Measurements from ENCODE around the gene MCOLN1. TPM values are rescaled to one million over a fixed set of nuclear protein-coding genes. Genes with fewer than 3 reads are reported as not detected.

MCOLN1 gene
- total RNA-seq, 1 experiment from 2014 or later, result 6.8 TPM

DNA sequence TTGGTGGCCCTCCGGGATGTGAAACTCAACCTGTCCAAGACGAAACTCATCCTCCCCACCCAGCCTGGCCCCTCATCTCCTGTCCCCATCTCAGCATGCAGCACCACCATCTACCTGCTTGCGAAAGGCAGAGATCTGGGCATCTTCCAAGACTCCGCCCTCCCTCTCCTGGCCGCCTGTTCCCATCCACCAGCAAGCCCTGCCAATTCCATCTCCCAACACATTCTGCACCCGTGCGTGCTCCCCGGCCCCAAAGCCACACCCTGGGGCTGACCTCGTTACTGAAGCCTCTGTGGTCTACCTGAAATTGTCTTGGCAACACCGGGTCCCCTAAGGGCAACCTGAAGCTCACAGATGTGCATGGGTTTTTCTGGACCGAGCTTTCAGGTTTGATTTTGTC is 60.0 kb downstream of the MCOLN1 start:
- peak; percentile 28 for DNase-seq
- no peak overlapping the region for H3K4me3 ChIP-seq (ENCODE audit: insufficient read depth, low read depth, low read length)
- no peaks in the 10 kb centered on the region for H3K36me3 ChIP-seq (replicated peaks; ENCODE audit: control insufficient read depth, insufficient read depth, low read length)
- H3K27me3 ChIP-seq (ENCODE audit: control insufficient read depth, insufficient read depth, low read length), result peaks cover 3% of the 10 kb centered on the region; the same call in 1 of the 2 replicates

Other genes with a start within 250 kb of the MCOLN1 start
- gene INSR, start 228.2 kb upstream of the MCOLN1 start, total RNA-seq (2014; rRNA removed; shearing (Covaris generic)), result 10.0 and 13.6 TPM in 2 replicates
- 48.3 and 50.5 TPM in 2 replicates for gene ARHGEF18, start 173.7 kb upstream of the MCOLN1 start, total RNA-seq (2014; rRNA removed; shearing (Covaris generic))
- 2.4 and 3.5 TPM in 2 replicates for gene PEX11G, start 33.6 kb upstream of the MCOLN1 start, total RNA-seq (2014; rRNA removed; shearing (Covaris generic))
- 52.1 and 54.8 TPM in 2 replicates for gene ZNF358, start 6.5 kb upstream of the MCOLN1 start, total RNA-seq (2014; rRNA removed; shearing (Covaris generic))
- 87.4 and 114 TPM in 2 replicates for gene PNPLA6, start 13.1 kb downstream of the MCOLN1 start, total RNA-seq (2014; rRNA removed; shearing (Covaris generic))
- 7.3 and 8.2 TPM in 2 replicates for gene CAMSAP3, start 73.2 kb downstream of the MCOLN1 start, total RNA-seq (2014; rRNA removed; shearing (Covaris generic))
- gene XAB2, start 106.9 kb downstream of the MCOLN1 start, total RNA-seq (2014; rRNA removed; shearing (Covaris generic)), result 79.6 and 81.1 TPM in 2 replicates
- gene PET100, start 107.2 kb downstream of the MCOLN1 start, total RNA-seq (2014; rRNA removed; shearing (Covaris generic)), result 24.0 and 27.7 TPM in 2 replicates
- not detected in 2 replicates for gene PCP2, start 111.1 kb downstream of the MCOLN1 start, total RNA-seq (2014; rRNA removed; shearing (Covaris generic))
- gene STXBP2, start 114.5 kb downstream of the MCOLN1 start, total RNA-seq (2014; rRNA removed; shearing (Covaris generic)), result 17.3 and 25.9 TPM in 2 replicates
- not detected in 2 replicates for gene RETN, start 146.4 kb downstream of the MCOLN1 start, total RNA-seq (2014; rRNA removed; shearing (Covaris generic))
- gene MCEMP1, start 154.5 kb downstream of the MCOLN1 start, total RNA-seq (2014; rRNA removed; shearing (Covaris generic)), result not detected in 2 replicates
- gene TRAPPC5, start 158.2 kb downstream of the MCOLN1 start, total RNA-seq (2014; rRNA removed; shearing (Covaris generic)), result 92.2 and 137 TPM in 2 replicates
- gene FCER2, start 179.5 kb downstream of the MCOLN1 start, total RNA-seq (2014; rRNA removed; shearing (Covaris generic)), result not detected in 2 replicates
- not detected in 2 replicates for gene CLEC4G, start 209.5 kb downstream of the MCOLN1 start, total RNA-seq (2014; rRNA removed; shearing (Covaris generic))
- gene CD209, start 224.9 kb downstream of the MCOLN1 start, total RNA-seq (2014; rRNA removed; shearing (Covaris generic)), result not detected in 2 replicates
- gene CLEC4M, start 240.6 kb downstream of the MCOLN1 start, total RNA-seq (2014; rRNA removed; shearing (Covaris generic)), result not detected in 2 replicates